ENCODE data around the gene APOBEC2. TPM values are rescaled to one million over a fixed set of nuclear protein-coding genes. Genes with fewer than 3 reads are reported as not detected.

The APOBEC2 gene
- total RNA-seq, 2 experiments from 2014 or later = not detected

- Histone ChIP-seq H3K9me2 (ENCODE audit: insufficient read depth, low read length) (no peaks in the 10 kb centered on the region), H3K4me3 (ENCODE audit: low read depth, low read length, poor library complexity, severe bottlenecking) (no peak overlapping the region), H3K9me3 (ENCODE audit: low read length) (no peaks in the 10 kb centered on the region), H3K36me3 (ENCODE audit: insufficient read depth, low read length) (no peaks in the 10 kb centered on the region), H2AFZ (ENCODE audit: low read length) (no peak overlapping the region), H3K27ac (ENCODE audit: low read depth, low read length, poor library complexity, severe bottlenecking) (no peak overlapping the region), H4K20me1 (ENCODE audit: insufficient read depth, low read length) (no peaks in the 10 kb centered on the region), H3K4me1 (ENCODE audit: insufficient read depth, low read length, poor library complexity, severe bottlenecking) (peaks cover 36% of the 10 kb centered on the region), H3K4me2 (ENCODE audit: low read length) (no peak overlapping the region), H3K79me2 (ENCODE audit: insufficient read depth, low read depth, low read length) (no peaks in the 10 kb centered on the region)
- POLR2A ChIA-PET = no interaction called here
- BruUV-seq (replicated peaks) = no TSS peak
- TF ChIP-seq CTCF (conservative IDR thresholded peaks at IDR 0.05; ENCODE audit: low read length) = no peak
- TF ChIP-seq EZH2phosphoT487 (IDR thresholded peaks at IDR 0.05; ENCODE audit: borderline replicate concordance, low read depth, low read length) = no peak
- intact Hi-C loops (cut with micrococcal nuclease; ENCODE audit: unreplicated experiment) = no loop called here
- CTCF ChIA-PET (ENCODE audit: unreplicated experiment) = no interaction called here
- no peak for DNase-seq (ENCODE audit: low spot score)
Measured at GRCh38 chr6:41050536-41050935, 2.5 kb upstream of the APOBEC2 start.

- Histone ChIP-seq H2AFZ (ENCODE audit: low read length) (peak overlapping the region; percentile 60; the same call in 1 of the 2 replicates), H4K20me1 (ENCODE audit: insufficient read depth, low read length) (no peaks in the 10 kb centered on the region), H3K4me2 (ENCODE audit: low read length) (peak overlapping the region; percentile 41), H3K36me3 (ENCODE audit: insufficient read depth, low read length) (no peaks in the 10 kb centered on the region), H3K9me3 (ENCODE audit: low read length) (no peaks in the 10 kb centered on the region), H3K4me3 (ENCODE audit: low read depth, low read length, poor library complexity, severe bottlenecking) (peak overlapping the region; percentile 7), H3K9me2 (ENCODE audit: insufficient read depth, low read length) (no peaks in the 10 kb centered on the region), H3K27ac (ENCODE audit: low read depth, low read length, poor library complexity, severe bottlenecking) (peak overlapping the region; percentile 2), H3K4me1 (ENCODE audit: insufficient read depth, low read length, poor library complexity, severe bottlenecking) (peaks cover 38% of the 10 kb centered on the region), H3K79me2 (ENCODE audit: insufficient read depth, low read depth, low read length) (no peaks in the 10 kb centered on the region)
- TF ChIP-seq CTCF (conservative IDR thresholded peaks at IDR 0.05; ENCODE audit: low read length) (no peak), EZH2phosphoT487 (IDR thresholded peaks at IDR 0.05; ENCODE audit: borderline replicate concordance, low read depth, low read length) (no peak)
- intact Hi-C loops (cut with micrococcal nuclease; ENCODE audit: unreplicated experiment) = no loop called here
- peak; percentile 62 for DNase-seq (ENCODE audit: low spot score)
- ChIA-PET CTCF (ENCODE audit: unreplicated experiment) (no interaction called here), POLR2A (interaction anchor here (1.0 kb wide), 1 partner anchor 19 kb away, joined by 3 read pairs; no protein-coding TSS in a partner anchor)
- BruUV-seq (replicated peaks) = no TSS peak
Measured at GRCh38 chr6:41051873-41052272, 1.1 kb upstream of the APOBEC2 start.

GRCh38 chr6:41054511-41054910, 1.5 kb downstream of the APOBEC2 start:
- no peaks in the 10 kb centered on the region for H3K36me3 ChIP-seq (ENCODE audit: insufficient read depth, low read length)
- no TSS peak for BruUV-seq (replicated peaks)
- peak overlapping the region; percentile 46 for H3K4me2 ChIP-seq (ENCODE audit: low read length)
- H3K9me2 ChIP-seq (ENCODE audit: insufficient read depth, low read length) = no peaks in the 10 kb centered on the region
- no peak overlapping the region for H2AFZ ChIP-seq (ENCODE audit: low read length)
- H3K27ac ChIP-seq (ENCODE audit: low read depth, low read length, poor library complexity, severe bottlenecking) = no peak overlapping the region
- H3K9me3 ChIP-seq (ENCODE audit: low read length) = no peaks in the 10 kb centered on the region
- DNase-seq (ENCODE audit: low spot score) = no peak
- CTCF ChIA-PET (ENCODE audit: unreplicated experiment) = no interaction called here
- H3K4me3 ChIP-seq (ENCODE audit: low read depth, low read length, poor library complexity, severe bottlenecking) = no peak overlapping the region
- TF ChIP-seq CTCF (conservative IDR thresholded peaks at IDR 0.05; ENCODE audit: low read length) (no peak), EZH2phosphoT487 (IDR thresholded peaks at IDR 0.05; ENCODE audit: borderline replicate concordance, low read depth, low read length) (no peak)
- intact Hi-C loops (cut with micrococcal nuclease; ENCODE audit: unreplicated experiment) = no loop called here
- H4K20me1 ChIP-seq (ENCODE audit: insufficient read depth, low read length) = no peaks in the 10 kb centered on the region
- POLR2A ChIA-PET = interaction anchor here (0.7 to 3.2 kb wide), 6 partner anchors 8 to 1692 kb away, joined by 3 to 13 read pairs (median 4); partner anchors contain the start of genes NFYA and OARD1
- no peaks in the 10 kb centered on the region for H3K79me2 ChIP-seq (ENCODE audit: insufficient read depth, low read depth, low read length)
- peaks cover 38% of the 10 kb centered on the region for H3K4me1 ChIP-seq (ENCODE audit: insufficient read depth, low read length, poor library complexity, severe bottlenecking)
